ENCODE results near the gene TM9SF4. TPM values are rescaled to one million over a fixed set of nuclear protein-coding genes. Genes with fewer than 3 reads are reported as not detected.

Gene TM9SF4
- total and polyA plus RNA-seq, 2 experiments from 2014 or later: 38.6 to 41.3 TPM

DNA sequence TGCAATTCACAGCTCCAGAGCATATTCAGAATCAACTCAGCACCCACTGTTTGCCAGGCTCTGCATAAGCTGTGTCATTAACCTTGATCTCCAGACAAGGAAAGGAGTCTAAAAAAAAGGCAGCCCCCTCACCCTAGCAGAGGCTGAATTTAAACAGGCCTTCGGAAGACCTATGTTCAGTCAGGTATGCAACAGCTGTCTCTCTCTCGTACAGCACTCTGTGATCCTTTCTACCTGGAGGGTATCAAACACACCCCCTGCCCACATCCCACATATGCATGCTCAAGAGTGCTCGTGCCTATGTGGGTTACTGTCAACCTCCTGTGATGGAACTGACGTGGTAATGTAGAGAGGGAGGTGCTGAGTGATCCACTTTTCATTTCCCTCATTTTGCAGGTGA is 89.5 kb downstream of the TM9SF4 start:
- Histone ChIP-seq H4K20me1 (ENCODE audit: insufficient read depth) (no peaks in the 10 kb centered on the region; the same call in 1 of the 2 replicates), H3K4me3 (no peak overlapping the region), H3K36me3 (ENCODE audit: low read depth) (peaks cover 28% of the 10 kb centered on the region; the same call in 1 of the 2 replicates), H3K27ac (no peak overlapping the region), H3F3A (ENCODE audit: insufficient read depth) (peaks cover 6% of the 10 kb centered on the region; the same call in 1 of the 2 replicates), H3K4me2 (ENCODE audit: unreplicated experiment) (no peak overlapping the region), H2AFZ (no peak overlapping the region), H3K9me3 (ENCODE audit: low read depth) (no peaks in the 10 kb centered on the region), H3K9me2 (ENCODE audit: insufficient read depth) (no peaks in the 10 kb centered on the region), H3K27me3 (replicated peaks; ENCODE audit: insufficient read depth) (no peaks in the 10 kb centered on the region), H3K4me1 (ENCODE audit: insufficient read depth) (peaks cover 12% of the 10 kb centered on the region), H3K79me2 (ENCODE audit: insufficient read depth) (peaks cover 57% of the 10 kb centered on the region), H3K9ac (no peak overlapping the region)
- 82 to 83% methylated on average over 4 of the region's 4 CpGs for WGBS, 2 experiments (ENCODE audit: low coverage in 1 of 2, low lambda C conversion rate in 2 of 2, missing lambda C conversion rate in 2 of 2)
- in situ Hi-C loops (cut with MboI): no loop called here
- DNase-seq: no peak
- TF ChIP-seq EZH2phosphoT487 (IDR thresholded peaks at IDR 0.05; ENCODE audit: insufficient read depth, low read depth): no peak
- TF ChIP-seq EZH2 (IDR thresholded peaks at IDR 0.05; ENCODE audit: insufficient read depth, poor library complexity, severe bottlenecking): no peak

GRCh38 chr20:32201296-32201976 is 91.9 kb downstream of the TM9SF4 start:
- Histone ChIP-seq H3K36me3 (ENCODE audit: low read depth) (peaks cover 28% of the 10 kb centered on the region; the same call in 1 of the 2 replicates), H3K27ac (peak overlapping the region; percentile 19; the same call in 1 of the 2 replicates), H2AFZ (no peak overlapping the region), H3K79me2 (ENCODE audit: insufficient read depth) (peaks cover 82% of the 10 kb centered on the region), H3K4me3 (no peak overlapping the region), H3K4me1 (ENCODE audit: insufficient read depth) (peaks cover 28% of the 10 kb centered on the region), H3F3A (ENCODE audit: insufficient read depth) (peaks cover 19% of the 10 kb centered on the region), H3K9me2 (ENCODE audit: insufficient read depth) (no peaks in the 10 kb centered on the region), H4K20me1 (ENCODE audit: insufficient read depth) (no peaks in the 10 kb centered on the region; the same call in 1 of the 2 replicates), H3K9me3 (ENCODE audit: low read depth) (no peaks in the 10 kb centered on the region), H3K27me3 (replicated peaks; ENCODE audit: insufficient read depth) (no peaks in the 10 kb centered on the region), H3K4me2 (ENCODE audit: unreplicated experiment) (no peak overlapping the region), H3K9ac (no peak overlapping the region; the same call in 1 of the 2 replicates)
- in situ Hi-C loops (cut with MboI): no loop called here
- TF ChIP-seq EZH2phosphoT487 (IDR thresholded peaks at IDR 0.05; ENCODE audit: insufficient read depth, low read depth): no peak
- no peak for TF ChIP-seq EZH2 (IDR thresholded peaks at IDR 0.05; ENCODE audit: insufficient read depth, poor library complexity, severe bottlenecking)
- peak; percentile 60 for DNase-seq
- WGBS, 2 experiments (ENCODE audit: low coverage in 1 of 2, low lambda C conversion rate in 2 of 2, missing lambda C conversion rate in 2 of 2): 80 to 82% methylated on average over 4 of the region's 4 CpGs

GRCh38 chr20:32201977-32202363 is 92.5 kb downstream of the TM9SF4 start:
- peaks cover 19% of the 10 kb centered on the region for H3F3A ChIP-seq (ENCODE audit: insufficient read depth)
- H3K9me3 ChIP-seq (ENCODE audit: low read depth): no peaks in the 10 kb centered on the region
- H3K79me2 ChIP-seq (ENCODE audit: insufficient read depth): peaks cover 87% of the 10 kb centered on the region
- no peaks in the 10 kb centered on the region for H3K9me2 ChIP-seq (ENCODE audit: insufficient read depth)
- TF ChIP-seq EZH2phosphoT487 (IDR thresholded peaks at IDR 0.05; ENCODE audit: insufficient read depth, low read depth) (no peak), EZH2 (IDR thresholded peaks at IDR 0.05; ENCODE audit: insufficient read depth, poor library complexity, severe bottlenecking) (no peak)
- no peak overlapping the region for H3K4me2 ChIP-seq (ENCODE audit: unreplicated experiment)
- H3K4me1 ChIP-seq (ENCODE audit: insufficient read depth): peaks cover 33% of the 10 kb centered on the region
- no peaks in the 10 kb centered on the region; the same call in 1 of the 2 replicates for H4K20me1 ChIP-seq (ENCODE audit: insufficient read depth)
- no peak overlapping the region for H2AFZ ChIP-seq
- no peak overlapping the region for H3K4me3 ChIP-seq
- 67 to 78% methylated on average over 7 to 8 of the region's 8 CpGs for WGBS, 2 experiments (ENCODE audit: low coverage in 1 of 2, low lambda C conversion rate in 2 of 2, missing lambda C conversion rate in 2 of 2)
- H3K36me3 ChIP-seq (ENCODE audit: low read depth): peaks cover 28% of the 10 kb centered on the region; the same call in 1 of the 2 replicates
- H3K9ac ChIP-seq: no peak overlapping the region; the same call in 1 of the 2 replicates
- peak; percentile 26 for DNase-seq
- in situ Hi-C loops (cut with MboI): no loop called here
- no peaks in the 10 kb centered on the region for H3K27me3 ChIP-seq (replicated peaks; ENCODE audit: insufficient read depth)
- peak overlapping the region; percentile 19; the same call in 1 of the 2 replicates for H3K27ac ChIP-seq

DNA sequence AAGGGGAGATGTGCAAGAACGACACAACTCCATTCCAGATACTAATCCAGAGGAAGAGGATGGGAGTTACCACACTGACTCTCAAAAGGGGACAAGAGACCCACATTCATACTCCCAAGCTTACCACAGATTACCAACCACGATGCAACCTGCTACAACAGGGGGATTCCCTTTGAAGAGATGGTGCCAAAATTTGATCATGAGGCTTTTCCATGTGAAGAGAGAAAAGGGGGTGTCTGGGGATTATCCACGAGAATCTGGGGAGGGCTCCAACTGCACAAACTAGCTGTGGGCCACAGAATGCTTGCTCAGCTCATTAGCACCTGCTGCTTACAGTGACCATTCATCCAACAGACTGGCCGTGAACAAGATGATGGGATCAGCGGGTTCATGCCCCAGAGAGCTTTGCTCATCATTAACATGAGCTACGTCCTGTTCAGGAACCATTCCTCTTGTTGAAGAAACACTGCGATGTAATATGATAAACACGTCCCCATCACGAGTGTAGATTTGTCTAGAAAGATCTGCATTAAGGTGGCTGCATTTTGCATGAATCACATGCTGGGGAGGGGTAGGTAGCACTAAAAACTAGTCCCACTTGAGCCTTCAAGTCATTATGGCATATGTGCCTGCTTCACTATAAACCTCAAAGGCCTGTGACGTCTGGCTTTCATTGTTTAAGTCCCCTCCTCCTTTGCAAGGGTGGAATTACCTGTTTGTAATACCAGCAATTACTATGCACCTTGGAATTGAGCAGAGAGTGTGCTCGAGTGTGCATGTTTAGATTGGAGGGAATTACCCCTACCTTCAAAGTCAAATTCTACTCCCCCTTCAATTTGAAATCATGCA is 94.1 kb downstream of the TM9SF4 start:
- Histone ChIP-seq H3K27me3 (replicated peaks; ENCODE audit: insufficient read depth) (no peaks in the 10 kb centered on the region), H3K9me3 (ENCODE audit: low read depth) (no peaks in the 10 kb centered on the region), H3K4me2 (ENCODE audit: unreplicated experiment) (no peak overlapping the region), H4K20me1 (ENCODE audit: insufficient read depth) (no peaks in the 10 kb centered on the region; the same call in 1 of the 2 replicates), H3K79me2 (ENCODE audit: insufficient read depth) (peaks cover 93% of the 10 kb centered on the region), H3K9me2 (ENCODE audit: insufficient read depth) (no peaks in the 10 kb centered on the region), H3K9ac (no peak overlapping the region), H3K36me3 (ENCODE audit: low read depth) (peaks cover 19% of the 10 kb centered on the region; the same call in 1 of the 2 replicates), H3K4me1 (ENCODE audit: insufficient read depth) (peaks cover 36% of the 10 kb centered on the region), H3K4me3 (no peak overlapping the region), H3K27ac (0 out of 2 replicates have a peak overlapping the region, but pooled peaks have one; percentile 58), H3F3A (ENCODE audit: insufficient read depth) (peaks cover 19% of the 10 kb centered on the region), H2AFZ (no peak overlapping the region)
- 83 to 84% methylated on average over 11 of the region's 11 CpGs for WGBS, 2 experiments (ENCODE audit: low coverage in 1 of 2, low lambda C conversion rate in 2 of 2, missing lambda C conversion rate in 2 of 2)
- TF ChIP-seq EZH2 (IDR thresholded peaks at IDR 0.05; ENCODE audit: insufficient read depth, poor library complexity, severe bottlenecking): no peak
- in situ Hi-C loops (cut with MboI): no loop called here
- no peak for DNase-seq
